HG02970 (cell line): Measurements from ENCODE around the gene SHH.
"Not testable (repeated sequence)": the region's sequence is repeated elsewhere in the genome, so short reads cannot be mapped to it uniquely, and the experiment has no call there.

ENCODE experiments used
- ATAC-seq: cut with Tn5 transposase; IDR thresholded peaks from one replicate; pipeline ENCODE4 v1.9.1; 2021; ENCODE audit warnings: mild to moderate bottlenecking, moderate library complexity, moderate number of reproducible peaks; ENCODE audit not compliant: unreplicated experiment, low FRiP score

The SHH gene

DNA sequence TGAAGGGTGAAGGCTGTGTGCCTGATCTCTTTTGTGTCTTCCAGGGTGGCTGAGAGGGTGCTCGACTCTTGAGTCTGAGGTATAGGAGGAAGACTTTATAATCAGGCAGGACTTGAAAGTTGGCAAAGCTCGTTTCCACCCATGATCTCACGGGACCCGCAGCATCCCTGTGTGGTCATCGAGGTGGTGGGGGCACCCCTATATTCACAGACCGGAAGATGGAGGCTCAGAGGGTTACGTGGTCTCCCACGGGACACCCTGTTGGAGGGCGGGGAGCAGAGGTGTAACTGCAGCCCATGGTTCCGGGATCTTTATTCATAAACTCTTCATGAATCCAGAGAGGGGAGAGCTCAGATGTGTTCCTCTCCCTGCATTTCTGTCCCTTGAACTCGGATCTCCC lies 9.6 kb upstream of the SHH start:
- no peak for ATAC-seq

GRCh38 chr7:155820788-155821187 lies 8.5 kb upstream of the SHH start:
- no peak for ATAC-seq

- no peak for ATAC-seq
These were observed 8.0 kb upstream of the SHH start for GRCh38 chr7:155820246-155820645.

DNA sequence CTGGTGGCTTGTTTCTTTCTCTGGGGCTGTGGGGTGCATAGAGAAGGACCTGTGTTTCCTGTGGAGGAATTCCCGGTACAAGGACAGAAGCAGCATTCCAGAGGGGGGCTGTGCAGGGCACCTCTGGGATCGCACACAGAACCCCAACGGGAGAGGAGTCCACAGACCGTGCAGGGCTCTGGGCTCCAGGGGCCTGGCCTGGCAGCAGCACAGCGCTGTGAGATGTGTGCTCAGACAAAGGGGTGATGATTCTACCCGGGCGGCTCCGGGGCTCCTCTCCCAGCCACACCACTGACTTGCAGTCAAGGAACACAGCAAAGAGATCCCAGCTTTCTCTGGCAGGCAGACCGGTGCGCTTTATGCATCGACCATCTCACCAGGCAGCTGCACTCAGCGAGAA lies 6.9 kb upstream of the SHH start:
- ATAC-seq, result no peak

GRCh38 chr7:155818820-155819168 lies 6.5 kb upstream of the SHH start:
- ATAC-seq, result no peak

DNA sequence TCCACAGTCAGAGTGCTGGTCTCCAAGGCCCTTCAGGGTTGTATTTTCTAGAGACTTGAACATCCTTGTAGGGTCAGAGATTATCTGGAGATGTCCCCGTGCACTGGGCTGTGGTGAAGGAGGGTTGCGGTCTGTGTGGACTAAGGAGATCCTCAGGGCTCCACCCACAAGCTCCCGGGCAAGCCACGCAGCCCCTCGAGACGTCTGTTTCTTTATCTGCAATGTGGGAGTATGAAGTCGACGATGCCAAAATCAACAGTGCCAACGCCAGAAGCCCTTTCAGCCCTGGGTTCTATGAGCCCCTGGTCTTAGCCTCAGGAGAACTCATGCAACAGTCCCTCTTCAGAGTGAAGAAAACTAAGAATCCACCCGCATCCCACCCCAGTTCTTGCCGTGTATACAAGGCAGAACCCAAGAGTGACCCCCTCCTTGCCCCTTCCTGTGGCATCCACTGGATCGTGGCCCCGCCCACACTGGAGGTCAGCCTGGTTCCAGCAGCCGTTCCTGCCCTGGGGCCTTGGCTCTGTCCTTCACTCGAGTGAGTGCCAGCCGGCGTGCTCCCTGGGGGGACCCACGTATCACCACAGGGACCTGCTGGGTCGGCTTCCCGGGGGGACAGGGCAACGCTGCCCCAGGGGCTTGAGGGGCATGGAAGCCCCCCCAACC lies 6.0 kb upstream of the SHH start:
- no peak for ATAC-seq

- ATAC-seq, result not testable (repeated sequence)
These were observed 5.3 kb upstream of the SHH start for GRCh38 chr7:155817515-155817914.

DNA sequence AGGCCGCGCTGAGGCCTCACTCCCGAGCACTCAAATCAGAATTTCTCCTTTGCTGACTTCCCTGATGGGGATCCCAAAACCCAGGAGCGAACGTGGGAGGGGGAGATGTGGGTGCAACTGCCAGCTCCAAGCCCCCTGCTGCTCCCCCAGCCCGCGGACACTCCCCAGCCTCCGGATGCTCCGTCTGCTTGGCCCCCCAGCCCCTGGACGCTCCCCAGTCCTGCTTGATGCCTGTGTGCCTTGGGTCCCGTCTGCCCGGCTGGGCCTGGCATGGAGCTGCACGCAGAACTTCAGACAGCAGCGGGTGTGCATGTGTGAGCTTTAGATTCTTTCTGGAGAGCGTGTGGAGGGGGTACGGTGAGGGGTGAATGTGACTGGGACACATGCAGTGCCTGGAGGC lies 4.7 kb upstream of the SHH start:
- ATAC-seq, result no peak

DNA sequence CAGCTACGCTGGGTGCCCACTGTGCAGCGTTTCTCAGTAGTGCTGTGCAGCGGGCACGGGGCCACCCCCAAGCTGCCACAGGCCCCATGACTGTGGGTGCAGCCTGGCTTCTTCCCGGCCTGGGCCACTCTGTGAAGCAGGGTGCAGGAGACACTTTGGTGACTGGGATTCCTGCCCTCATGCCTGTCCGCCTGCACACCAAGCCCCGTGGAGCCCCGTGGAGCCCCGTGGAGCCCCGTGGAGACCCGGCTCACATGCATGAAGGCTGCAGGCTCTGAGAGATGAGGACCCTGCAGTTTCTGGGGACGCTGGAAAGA lies 3.9 kb upstream of the SHH start:
- ATAC-seq, result no peak

DNA sequence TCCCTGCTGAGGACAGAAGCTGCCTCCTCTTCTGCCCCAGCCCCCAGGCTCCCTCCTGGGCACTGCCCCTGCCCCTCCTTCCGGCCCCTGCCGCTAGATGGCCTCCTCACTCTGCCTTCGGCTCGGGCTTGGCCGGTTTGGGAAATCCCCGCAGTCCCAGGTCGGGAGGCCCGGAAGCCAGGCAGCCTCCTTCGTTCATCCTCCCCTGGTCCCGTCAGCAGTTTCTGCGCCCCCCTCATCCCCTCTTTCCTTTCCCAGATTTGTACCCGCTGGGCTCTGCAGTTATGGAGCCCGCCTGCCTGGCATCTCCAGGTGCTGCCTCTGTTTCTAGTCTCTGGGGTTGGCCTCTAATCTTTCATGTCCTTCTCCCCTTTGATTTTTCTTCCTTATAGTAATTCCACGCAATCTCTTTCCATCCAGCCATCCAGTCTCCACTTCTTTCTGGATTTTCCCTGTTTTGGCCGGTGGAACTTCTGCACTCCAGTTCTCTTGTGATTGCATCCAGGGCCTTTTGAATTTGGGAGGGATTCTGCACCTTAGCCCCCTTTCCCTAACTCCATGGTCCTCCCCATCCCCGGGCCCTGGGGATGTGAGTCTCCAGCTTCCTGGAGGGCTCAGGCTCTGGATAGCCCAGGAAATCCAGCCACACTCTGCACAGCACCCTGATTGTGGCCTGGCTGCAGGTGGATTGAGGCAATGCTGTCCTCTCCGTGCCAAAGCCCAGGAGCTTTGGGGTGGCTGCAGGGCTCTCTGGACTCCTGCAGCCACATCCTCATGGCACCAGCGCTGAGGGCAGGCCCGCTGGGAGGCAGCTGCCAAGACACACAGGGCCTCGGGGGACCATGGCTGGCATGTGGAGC lies 3.3 kb upstream of the SHH start:
- peak; percentile 60 for ATAC-seq

DNA sequence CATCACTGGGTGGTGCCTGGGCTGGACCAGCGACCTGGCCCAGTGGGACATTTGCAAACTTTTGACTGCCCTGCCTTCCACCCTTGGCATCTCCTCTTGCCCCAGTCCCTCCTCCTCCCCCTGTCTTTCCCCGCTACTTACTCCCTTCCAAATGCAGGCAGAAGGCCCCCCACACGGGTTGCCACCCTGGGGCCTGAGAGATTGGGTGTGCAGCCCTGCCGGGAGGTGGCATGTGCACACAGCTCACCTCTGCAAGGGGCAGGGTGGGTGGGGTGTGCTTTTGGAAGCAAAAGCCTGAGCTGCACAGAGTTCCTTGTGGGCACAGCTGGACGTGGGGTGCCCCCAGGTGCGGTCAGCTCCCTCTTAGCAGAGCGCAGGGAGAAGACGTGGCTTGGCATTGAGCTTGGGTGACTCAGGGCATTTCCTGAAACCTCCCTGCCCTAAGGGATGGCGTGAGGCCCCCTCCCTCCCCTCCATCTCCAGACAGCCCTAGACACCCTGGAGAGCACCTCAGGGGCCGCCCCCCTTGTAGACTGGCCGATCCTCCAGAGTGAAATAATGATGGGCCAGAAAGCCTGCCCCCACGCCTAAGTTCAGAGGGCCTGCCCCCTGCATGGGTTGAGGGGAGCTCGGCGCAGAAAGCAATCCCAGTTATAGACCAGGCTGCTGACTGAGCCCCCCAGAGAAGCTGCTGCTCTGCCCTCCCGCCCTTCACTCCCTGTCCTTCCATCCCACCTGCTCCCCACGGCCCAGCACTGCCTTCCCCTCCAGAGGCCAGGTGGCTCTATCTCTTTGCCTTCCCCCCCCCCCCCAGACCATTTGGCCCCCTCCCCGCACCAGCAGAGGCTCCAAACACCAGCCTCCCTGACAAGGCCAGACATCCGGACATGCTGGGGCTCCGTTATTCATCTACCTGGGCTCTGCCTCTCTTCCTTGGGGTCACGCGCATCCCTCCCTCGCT lies 2.3 kb upstream of the SHH start:
- ATAC-seq, result no peak

GRCh38 chr7:155813546-155814315 lies 1.5 kb upstream of the SHH start:
- no peak for ATAC-seq

DNA sequence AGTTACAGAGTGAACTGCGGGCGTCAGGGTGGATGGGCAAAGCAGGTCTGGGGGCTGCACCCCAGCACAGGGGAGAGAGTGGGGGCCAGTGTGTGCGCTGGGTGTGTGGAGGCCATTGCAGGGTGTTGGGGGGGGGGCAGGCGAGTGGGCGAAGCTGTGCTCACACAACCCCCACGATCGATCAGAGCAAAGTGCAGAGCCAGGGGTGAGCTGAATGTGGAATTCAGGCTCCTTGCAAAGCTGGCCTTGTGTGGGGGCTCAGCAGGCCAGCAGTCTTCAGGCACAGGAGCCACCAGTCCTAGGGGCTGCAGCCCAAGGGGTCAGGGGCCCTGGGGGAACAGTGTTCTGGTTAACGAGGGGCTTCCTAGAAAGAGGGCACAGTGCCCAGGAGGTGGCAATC lies 862 bp upstream of the SHH start:
- ATAC-seq, result no peak

DNA sequence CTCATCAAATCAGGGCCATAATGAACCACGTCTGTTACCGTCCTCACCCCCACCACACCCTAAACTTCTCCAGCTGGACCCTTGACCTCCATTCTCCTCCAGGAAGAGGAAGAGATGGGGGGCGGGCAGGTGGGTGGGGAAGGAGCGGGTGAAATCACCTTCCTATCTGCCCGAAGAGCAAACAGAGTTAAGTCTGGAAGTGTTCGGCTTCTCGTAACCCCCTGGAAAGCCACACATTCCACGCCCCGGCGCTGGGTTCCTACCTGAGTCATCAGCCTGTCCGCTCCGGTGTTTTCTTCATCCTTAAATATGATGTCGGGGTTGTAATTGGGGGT lies 736 bp downstream of the SHH start:
- ATAC-seq, result no peak

- ATAC-seq, result no peak
These were observed 1.3 kb downstream of the SHH start for GRCh38 chr7:155810770-155811559.

DNA sequence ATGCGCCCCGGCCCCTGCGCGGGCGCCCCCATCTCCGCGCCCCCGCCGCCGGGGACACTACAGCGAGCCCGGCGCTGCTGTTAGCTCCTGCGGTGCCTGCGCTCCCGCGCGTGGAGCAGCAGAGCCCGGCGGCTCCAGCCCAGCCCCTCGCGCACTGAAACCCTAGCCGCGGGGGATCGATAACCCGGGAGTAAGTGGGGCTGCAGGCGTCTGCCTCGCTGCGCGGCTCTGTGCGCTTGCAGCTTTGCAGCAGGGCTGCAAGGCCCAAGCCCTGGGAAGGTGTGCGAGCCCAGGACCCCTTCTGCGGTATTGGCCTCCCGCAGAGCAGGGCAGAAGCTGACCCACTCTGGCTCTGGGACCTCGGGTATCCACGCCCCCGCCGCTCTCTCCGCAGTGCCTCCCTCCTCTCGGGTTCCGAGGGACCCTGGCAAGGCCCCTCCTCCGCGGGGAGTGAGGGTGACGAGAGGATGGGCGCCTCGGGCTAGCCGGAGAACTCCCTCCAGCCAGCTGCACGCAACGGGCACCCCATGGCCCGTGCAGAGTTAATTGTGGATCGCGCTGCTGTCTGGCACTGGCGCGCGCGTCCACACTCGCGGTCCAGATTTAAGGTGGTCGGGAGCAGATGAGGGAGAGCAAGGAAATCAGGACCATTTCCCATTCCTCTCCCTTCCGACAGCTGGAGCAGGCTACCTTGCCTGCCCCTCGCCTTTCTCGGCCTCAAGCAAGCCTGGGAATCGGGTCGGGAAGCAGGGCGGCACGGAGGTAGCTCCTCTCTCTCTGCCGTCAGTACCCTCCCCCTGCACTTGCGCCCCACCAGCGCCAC lies 2.1 kb downstream of the SHH start:
- ATAC-seq, result no peak

GRCh38 chr7:155809332-155809946 lies 2.8 kb downstream of the SHH start:
- no peak for ATAC-seq

DNA sequence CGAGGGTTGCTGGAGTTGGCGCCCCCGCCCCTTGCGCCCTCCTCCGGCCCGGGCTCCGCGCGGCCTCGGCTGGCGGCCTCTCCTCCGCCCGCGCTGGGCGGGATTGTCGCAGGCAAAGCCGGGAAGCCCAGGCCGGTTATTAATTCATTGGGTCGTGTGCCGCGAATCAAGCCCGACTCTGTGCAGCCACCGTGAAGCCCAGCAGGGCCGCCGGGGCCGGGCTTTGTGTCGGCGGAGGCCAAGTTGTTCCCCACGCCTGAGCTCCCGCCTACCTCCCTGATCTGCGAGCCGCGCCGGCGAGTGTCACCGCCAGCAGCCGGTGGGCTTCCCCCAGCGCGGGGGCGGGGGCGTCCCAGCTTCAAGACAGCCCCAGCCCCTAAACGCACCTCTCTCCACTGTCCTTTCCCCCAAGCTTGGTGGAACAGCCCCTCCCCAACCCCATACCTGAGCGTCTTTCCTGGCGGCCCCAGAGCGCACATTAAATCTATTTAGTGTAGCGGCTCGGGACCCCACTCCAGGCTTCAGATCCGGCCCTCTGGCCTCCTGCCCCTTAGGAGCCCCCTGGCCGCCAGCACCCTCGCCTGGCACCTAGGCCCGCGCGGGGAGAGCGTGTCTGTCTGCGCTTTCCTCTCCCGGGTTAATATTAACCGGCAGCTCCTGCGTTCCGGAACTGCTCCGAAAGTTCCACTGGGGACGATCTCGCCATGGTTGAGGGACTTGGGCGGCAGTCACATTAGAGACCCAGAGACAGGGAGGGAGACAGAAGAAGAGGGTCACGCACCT lies 3.5 kb downstream of the SHH start:
- no peak for ATAC-seq
